ENCODE data around the gene AGBL4. TPM values are rescaled to one million over a fixed set of nuclear protein-coding genes. Genes with fewer than 3 reads are reported as not detected.

Gene AGBL4
- total and polyA plus RNA-seq, 9 of the 15 experiments (the other 6 are each of a cell fraction or from before 2014, with no cell fraction given), result 0.11 TPM; not detected in 7

DNA sequence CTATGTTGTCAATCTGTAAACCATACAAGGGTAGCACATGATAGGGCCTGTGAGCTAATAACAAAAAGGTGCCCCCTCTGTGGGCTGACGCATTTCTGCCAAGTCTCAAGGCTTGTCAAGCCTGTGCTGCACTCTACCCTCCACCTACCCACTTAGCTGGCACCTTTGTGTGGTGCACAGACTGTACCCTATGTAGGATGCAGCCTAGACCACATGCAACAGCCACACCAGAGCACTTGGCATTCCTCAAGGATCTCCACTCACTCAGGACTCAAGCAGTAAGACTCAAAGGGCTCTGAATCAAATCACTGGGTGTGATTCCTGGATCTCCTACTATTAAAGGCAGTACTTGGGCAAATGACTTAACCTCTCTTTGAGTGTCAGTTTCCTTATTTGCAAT is 1380.6 kb downstream of the AGBL4 start:
- H4K20me1 ChIP-seq (replicated peaks; ENCODE audit: control insufficient read depth, insufficient read depth, low read length), result no peaks in the 10 kb centered on the region; the same call in 1 of the 2 replicates
- no peak overlapping the region for H3K9ac ChIP-seq (ENCODE audit: insufficient read depth in 1 of 2, low read depth in 2 of 2, low read length in 2 of 2)
- H3K79me2 ChIP-seq (ENCODE audit: control insufficient read depth, insufficient read depth, low read length), result no peaks in the 10 kb centered on the region
- no peak for DNase-seq (ENCODE audit: extremely low read depth in 1 of 4, low spot score in 3 of 4)
- no peaks in the 10 kb centered on the region for H3K9me3 ChIP-seq (replicated peaks; ENCODE audit: control insufficient read depth, insufficient read depth, low read depth, low read length)
- ATAC-seq, result no peak
- no peaks in the 10 kb centered on the region for H3K4me1 ChIP-seq (replicated peaks in 1 of 2; ENCODE audit: control insufficient read depth in 2 of 2, insufficient read depth in 2 of 2, low read length in 2 of 2)
- no peak overlapping the region for H3K27ac ChIP-seq (ENCODE audit: extremely low read depth, low read depth, low read length)
- H3K4me3 ChIP-seq, result no peak overlapping the region
- H3K27me3 ChIP-seq (ENCODE audit: control insufficient read depth in 2 of 2, insufficient read depth in 2 of 2, low read length in 2 of 2), result no peaks in the 10 kb centered on the region
- H2AFZ ChIP-seq (ENCODE audit: low read depth, low read length), result no peak overlapping the region
- WGBS (ENCODE audit: insufficient coverage, low coverage, missing lambda C conversion rate), result 0% methylated on average over 1 of the region's 1 CpG
- in situ Hi-C loops (cut with MboI) (no loop called here), intact Hi-C loops (cut with micrococcal nuclease) (no loop called here)
- ChIA-PET CTCF (ENCODE audit: low intra/inter-chr PET ratio) (no interaction called here), POLR2A (no interaction called here)
- no peak for FAIRE-seq
- H3K4me2 ChIP-seq (ENCODE audit: insufficient read depth, low read length), result no peak overlapping the region
- no TSS peak for BruUV-seq (replicated peaks)
- H3K9me1 ChIP-seq (ENCODE audit: control insufficient read depth, insufficient read depth, low read length), result no peaks in the 10 kb centered on the region
- H3K36me3 ChIP-seq (ENCODE audit: control insufficient read depth, insufficient read depth, low read length), result no peaks in the 10 kb centered on the region
- TF ChIP-seq CREBBP (IDR thresholded peaks at IDR 0.05; ENCODE audit: low read depth, low read length), result no peak
- TF ChIP-seq SMARCA4 (IDR thresholded peaks at IDR 0.05), result no peak
- no peak for TF ChIP-seq IRF2 (CRISPR knock-in tag; IDR thresholded peaks at IDR 0.05)
- TF ChIP-seq, protein P1, sequence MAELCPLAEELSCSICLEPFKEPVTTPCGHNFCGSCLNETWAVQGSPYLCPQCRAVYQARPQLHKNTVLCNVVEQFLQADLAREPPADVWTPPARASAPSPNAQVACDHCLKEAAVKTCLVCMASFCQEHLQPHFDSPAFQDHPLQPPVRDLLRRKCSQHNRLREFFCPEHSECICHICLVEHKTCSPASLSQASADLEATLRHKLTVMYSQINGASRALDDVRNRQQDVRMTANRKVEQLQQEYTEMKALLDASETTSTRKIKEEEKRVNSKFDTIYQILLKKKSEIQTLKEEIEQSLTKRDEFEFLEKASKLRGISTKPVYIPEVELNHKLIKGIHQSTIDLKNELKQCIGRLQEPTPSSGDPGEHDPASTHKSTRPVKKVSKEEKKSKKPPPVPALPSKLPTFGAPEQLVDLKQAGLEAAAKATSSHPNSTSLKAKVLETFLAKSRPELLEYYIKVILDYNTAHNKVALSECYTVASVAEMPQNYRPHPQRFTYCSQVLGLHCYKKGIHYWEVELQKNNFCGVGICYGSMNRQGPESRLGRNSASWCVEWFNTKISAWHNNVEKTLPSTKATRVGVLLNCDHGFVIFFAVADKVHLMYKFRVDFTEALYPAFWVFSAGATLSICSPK (IDR thresholded peaks at IDR 0.05; ENCODE audit: borderline replicate concordance), result no peak
- TF ChIP-seq SMARCB1 (IDR thresholded peaks at IDR 0.05; ENCODE audit: insufficient read length, low read depth), result no peak
- TF ChIP-seq, protein P2, sequence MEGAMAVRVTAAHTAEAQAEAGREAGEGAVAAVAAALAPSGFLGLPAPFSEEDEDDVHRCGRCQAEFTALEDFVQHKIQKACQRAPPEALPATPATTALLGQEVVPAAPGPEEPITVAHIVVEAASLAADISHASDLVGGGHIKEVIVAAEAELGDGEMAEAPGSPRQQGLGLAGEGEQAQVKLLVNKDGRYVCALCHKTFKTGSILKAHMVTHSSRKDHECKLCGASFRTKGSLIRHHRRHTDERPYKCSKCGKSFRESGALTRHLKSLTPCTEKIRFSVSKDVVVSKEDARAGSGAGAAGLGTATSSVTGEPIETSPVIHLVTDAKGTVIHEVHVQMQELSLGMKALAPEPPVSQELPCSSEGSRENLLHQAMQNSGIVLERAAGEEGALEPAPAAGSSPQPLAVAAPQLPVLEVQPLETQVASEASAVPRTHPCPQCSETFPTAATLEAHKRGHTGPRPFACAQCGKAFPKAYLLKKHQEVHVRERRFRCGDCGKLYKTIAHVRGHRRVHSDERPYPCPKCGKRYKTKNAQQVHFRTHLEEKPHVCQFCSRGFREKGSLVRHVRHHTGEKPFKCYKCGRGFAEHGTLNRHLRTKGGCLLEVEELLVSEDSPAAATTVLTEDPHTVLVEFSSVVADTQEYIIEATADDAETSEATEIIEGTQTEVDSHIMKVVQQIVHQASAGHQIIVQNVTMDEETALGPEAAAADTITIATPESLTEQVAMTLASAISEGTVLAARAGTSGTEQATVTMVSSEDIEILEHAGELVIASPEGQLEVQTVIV (CRISPR knock-in tag; IDR thresholded peaks at IDR 0.05; ENCODE audit: borderline replicate concordance), result no peak
- TF ChIP-seq DEAF1 (CRISPR knock-in tag; IDR thresholded peaks at IDR 0.05), result no peak
